Aortic smooth muscle cell (primary cell): ENCODE measurements around the gene LRRD1. TPM values are rescaled to one million over a fixed set of nuclear protein-coding genes. Genes with fewer than 3 reads are reported as not detected.

ENCODE experiments used
- total RNA-seq: library from RNA; depleted of rRNA; stranded (reverse); fragments of >200 nt; gene quantifications from 2 replicates; pipeline ENCODE4 v1.2.3, GENCODE V29; 2014

The LRRD1 gene
- total RNA-seq = 0.12 and 0.13 TPM in 2 replicates

DNA sequence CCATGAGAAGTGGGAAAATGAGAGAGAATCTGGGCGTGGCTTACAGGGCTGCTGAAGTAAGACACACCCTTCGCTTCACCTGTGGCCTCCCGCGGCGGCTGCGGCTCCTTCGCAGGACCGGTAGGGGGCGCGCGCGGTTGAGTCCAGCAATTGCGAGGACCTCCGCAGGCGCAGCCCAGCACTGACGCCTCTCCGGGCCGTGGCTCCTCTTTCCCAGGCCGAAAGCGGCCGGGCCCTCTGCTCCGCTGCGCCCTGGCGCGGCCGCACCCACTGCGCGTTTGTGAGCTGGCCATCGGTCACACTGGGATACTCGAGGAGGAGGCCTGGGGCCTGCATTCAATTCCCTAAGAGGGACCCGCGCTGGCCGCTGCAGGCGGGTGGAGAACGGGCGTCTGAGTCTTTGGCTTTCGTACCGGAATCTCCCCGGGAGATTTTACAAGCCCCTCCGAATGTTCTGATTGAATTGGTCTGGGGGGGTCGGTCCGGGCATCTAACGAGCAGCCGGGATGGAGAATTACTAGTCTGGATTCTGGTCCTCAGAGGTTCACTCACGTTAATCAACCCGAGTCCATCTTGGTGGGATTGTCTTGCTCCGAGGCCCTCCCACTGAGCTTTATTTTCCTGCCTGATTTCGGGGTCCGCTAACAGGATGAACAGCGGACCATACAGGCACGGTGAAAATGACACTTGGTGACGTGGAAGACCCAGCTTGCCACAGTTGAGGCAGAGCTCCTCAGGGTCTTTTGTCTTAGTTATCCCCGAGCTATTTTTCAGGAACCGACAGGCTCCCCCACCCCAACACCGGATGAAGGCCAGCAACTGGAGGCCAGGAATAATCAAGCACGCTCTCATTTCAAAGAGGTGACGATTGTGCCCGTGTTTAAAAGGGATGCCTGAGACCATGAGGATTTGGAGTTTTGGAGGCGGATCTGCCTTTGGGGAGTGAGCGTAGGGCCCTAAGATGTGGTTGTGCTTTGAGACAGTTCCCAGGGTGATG lies at the start of gene LRRD1:
Gene LRRD1, minus strand, starts transcription at position 215 of the 997 bp plus-strand sequence. CDS start 13,940 bp downstream, outside the sequence.

DNA sequence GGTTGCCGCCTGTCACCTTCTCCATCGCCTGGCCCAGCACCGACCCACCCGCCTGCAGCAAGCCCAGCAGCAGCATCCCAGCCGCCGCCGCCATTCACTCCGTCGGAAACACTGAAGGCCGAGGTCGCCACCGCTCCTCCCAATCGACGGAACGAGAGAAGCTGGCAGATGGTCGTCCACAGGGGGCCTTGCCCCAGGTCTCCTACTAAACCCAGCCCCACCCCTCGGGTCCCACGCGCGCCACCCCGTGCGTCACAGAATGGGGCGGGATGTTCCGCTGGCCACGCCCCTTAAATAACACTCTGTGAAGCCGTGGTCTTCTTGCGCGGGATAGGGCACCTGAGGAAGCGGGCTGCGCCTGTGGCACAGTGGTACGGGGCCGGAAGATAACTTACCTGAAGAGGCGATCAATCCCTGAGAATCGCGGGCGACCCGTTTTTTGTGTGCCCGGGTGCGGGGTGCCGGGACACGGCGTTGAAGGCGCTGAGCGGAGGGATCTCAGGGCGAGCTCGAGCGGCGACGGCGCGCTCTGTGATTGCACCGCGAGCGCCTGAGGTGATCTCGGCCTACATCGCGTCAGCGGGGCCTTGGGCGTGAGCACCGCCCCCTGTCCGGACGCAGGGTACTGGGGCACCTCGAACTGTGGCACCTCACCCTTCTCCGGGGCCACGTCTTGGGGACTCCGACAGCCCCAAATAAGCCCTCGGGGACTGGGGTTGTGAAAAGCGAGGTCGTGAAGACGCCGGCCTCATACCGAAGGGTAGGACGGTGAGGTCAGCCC lies 44.5 kb downstream of the LRRD1 start, which contains the start of gene CYP51A1:
Gene CYP51A1, minus strand, starts transcription at position 207 of the 781 bp plus-strand sequence. Its CDS starts 113 bp downstream, at position 94.

Other genes starting within 250 kb of the LRRD1 start
- gene AKAP9, start 238.3 kb downstream of the LRRD1 start, total RNA-seq = 39.6 and 41.8 TPM in 2 replicates
- gene CYP51A1, start 44.7 kb downstream of the LRRD1 start, total RNA-seq = 149 and 161 TPM in 2 replicates
- 45.2 and 52.5 TPM in 2 replicates for gene KRIT1, start 66.8 kb upstream of the LRRD1 start, total RNA-seq
- 43.5 and 60.4 TPM in 2 replicates for gene ANKIB1, start 66.8 kb upstream of the LRRD1 start, total RNA-seq